Fibroblast of pulmonary artery (primary cell): ENCODE results near the gene TTLL10.

ENCODE experiments used
- DNase-seq: peaks from one replicate; pipeline ENCODE4 v3.0.0-alpha.2; 2010; ENCODE audit warnings: low read depth
- H3K4me3 ChIP-seq: replicated peaks from 2 replicates; pipeline ENCODE4 v1.5.1; 2011; ENCODE audit warnings: low read depth, mild to moderate bottlenecking, control low read depth, low read length, moderate library complexity
- CTCF ChIP-seq: IDR thresholded peaks from 2 replicates; pipeline ENCODE4 v1.5.1; 2011; ENCODE audit warnings: mild to moderate bottlenecking, control low read depth, low read length, inconsistent platforms; ENCODE audit errors: missing control alignments

The TTLL10 gene

GRCh38 chr1:1179346-1179982 is 5.8 kb downstream of the TTLL10 start:
- no peak for TF ChIP-seq CTCF
- DNase-seq, result no peak
- H3K4me3 ChIP-seq, result no peak overlapping the region

DNA sequence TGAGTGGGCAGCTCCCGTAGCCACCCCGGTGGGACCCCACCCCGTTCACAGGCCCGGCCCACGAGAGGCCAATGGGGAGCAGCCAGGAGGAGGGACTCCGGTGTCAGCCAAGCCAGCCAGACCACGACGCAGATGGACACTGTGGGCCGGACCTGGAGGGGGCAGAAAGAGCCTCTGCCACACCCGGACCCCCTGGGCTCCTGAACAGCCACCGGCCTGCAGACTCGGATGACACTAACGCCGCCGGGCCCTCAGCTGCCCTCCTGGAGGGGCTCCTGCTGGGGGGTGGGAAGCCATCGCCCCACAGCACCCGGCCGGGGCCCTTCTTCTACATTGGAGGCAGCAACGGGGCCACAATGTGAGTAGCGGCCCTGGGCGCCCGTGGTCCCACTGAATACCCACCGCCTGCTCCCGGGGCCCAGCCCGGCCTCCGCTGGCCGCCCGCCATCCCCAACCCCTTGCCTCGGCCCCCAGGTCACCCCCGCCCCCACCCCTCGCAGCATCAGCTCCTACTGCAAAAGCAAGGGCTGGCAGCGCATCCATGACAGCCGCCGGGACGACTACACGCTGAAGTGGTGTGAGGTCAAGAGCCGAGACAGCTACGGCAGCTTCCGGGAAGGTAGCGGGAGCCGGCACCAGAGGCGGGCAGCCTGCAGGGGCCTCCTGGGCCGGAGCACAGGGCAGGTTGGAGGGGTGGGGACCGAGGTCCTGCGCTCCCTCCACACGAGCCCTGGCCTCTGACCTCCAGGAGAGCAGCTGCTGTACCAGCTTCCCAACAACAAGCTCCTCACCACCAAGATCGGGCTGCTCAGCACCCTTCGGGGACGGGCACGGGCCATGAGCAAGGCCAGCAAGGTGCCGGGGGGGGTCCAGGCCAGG is 6.5 kb downstream of the TTLL10 start:
- no peak for TF ChIP-seq CTCF
- no peak for DNase-seq
- H3K4me3 ChIP-seq, result no peak overlapping the region

DNA sequence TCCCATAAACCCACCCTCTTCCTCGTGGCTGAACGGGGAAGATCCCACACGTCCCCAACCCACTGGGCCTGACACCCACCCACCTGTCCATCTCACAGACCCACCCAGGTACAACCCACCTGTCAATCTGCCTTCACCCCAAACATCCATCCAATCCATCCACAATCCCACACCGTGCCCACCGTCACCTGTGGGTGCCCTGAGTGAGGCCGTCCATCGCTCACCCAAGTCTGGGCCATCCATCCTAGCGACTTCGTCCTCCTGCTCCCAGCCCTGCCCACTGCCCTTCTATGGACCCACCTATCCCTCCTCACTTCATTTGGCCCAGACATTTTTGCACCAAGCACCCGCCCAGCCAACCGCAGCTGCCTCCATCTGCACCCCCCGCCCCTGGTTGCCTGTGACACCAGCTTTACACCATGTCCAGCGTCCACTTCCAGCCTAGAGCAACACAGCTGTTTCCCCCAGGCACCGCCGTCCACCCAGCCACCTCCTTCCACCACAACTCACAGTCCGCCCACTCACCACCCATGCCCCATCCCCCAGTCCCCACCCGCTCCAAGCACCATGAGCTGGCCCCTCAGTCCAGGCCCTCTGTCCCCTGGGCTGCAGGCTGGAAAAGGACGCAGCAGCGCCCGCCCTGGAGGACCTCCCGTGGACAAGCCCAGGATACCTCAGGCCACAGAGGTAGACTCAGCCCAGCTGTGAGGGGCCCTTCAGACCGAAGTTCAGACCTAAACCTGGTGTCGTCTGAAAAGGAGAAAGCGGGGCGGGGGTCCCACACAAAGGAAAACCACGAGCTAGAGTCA is 7.7 kb downstream of the TTLL10 start:
- no peak overlapping the region for H3K4me3 ChIP-seq
- DNase-seq, result no peak

DNA sequence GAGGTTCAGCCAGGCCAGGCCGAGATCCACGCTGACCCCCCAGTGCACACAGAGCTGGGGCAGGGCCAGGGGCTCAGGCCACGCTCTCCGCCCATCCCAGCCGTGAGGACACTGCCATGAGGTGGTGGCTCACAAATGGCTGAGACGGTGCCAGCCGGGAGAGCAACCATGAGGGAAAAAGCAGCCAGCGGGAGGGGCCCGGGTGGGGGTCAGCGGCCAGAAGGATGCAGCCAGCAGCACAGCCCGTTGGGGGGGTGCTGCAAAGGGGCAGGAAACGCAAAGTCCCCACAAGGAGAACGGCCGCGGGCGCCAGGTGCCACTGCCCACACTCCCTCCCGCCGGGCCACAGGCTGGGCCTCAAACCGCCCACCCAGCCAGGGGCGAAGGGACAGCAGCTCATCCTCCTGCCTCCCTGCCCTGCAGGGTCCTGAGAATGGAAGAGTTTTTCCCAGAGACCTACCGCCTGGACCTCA is 8.3 kb downstream of the TTLL10 start:
- H3K4me3 ChIP-seq, result no peak overlapping the region

More for the DNA sequence above, 7.7 kb downstream of the TTLL10 start:
- no peak for TF ChIP-seq CTCF

GRCh38 chr1:1182491-1183220 is 9.0 kb downstream of the TTLL10 start:
- DNase-seq, result no peak
- H3K4me3 ChIP-seq, result no peak overlapping the region
- TF ChIP-seq CTCF, result no peak

More for the DNA sequence above, 8.3 kb downstream of the TTLL10 start:
- TF ChIP-seq CTCF, result no peak
- DNase-seq, result no peak

- no peak for DNase-seq
- no peak overlapping the region for H3K4me3 ChIP-seq
- TF ChIP-seq CTCF, result no peak
Observed at GRCh38 chr1:1183221-1183747, 9.6 kb downstream of the TTLL10 start.
